COR-L47 (cell line): ENCODE data around the gene HOXA5.

Source experiments
- DNase-seq: peaks from one replicate; lab custom pipeline; 2025; lab: John Stamatoyannopoulos, UW

HOXA5 gene

DNA sequence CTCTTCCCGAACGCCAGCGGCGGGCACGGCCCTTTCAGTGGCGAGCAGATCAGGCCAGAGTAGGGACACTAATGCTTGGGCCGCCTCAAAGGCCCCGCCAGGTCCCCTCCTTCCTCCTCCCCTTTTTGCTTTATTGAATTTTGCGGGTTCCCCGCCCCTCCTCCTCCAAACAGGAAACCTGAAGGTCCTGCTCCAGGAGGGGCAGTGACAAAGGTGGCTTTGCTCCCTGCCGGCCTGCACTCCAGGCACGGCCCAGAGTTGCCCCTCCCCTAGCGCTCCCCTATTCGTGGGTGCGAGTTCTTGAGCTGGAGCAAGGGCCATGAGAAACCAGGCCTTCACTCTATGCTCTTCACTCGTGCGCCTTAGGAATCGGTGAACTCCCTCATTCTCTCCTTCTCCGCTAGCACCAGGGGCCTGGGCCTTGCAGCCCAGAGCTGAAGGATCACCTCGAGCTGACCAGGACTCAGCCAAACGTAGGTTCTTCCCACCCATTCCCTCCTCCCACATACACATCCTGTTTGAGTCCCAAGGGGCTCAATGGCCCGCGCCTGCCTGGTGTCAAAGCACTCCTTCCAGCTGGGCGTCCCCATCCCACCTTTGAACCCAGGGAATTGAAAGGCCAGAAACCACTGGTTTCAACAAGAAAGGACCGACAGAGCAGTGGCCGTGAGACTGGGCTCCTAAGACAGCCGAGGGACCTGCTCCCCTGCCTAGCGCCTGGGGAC, 4.7 kb upstream of the HOXA5 start:
- DNase-seq = no peak

GRCh38 chr7:27147199-27148030, 3.9 kb upstream of the HOXA5 start, which contains the start of gene HOXA6:
TSS of gene HOXA6 (minus strand) at chr7:27147774. CDS start at chr7:27147749, 25 bp downstream.
- no peak for DNase-seq

DNA sequence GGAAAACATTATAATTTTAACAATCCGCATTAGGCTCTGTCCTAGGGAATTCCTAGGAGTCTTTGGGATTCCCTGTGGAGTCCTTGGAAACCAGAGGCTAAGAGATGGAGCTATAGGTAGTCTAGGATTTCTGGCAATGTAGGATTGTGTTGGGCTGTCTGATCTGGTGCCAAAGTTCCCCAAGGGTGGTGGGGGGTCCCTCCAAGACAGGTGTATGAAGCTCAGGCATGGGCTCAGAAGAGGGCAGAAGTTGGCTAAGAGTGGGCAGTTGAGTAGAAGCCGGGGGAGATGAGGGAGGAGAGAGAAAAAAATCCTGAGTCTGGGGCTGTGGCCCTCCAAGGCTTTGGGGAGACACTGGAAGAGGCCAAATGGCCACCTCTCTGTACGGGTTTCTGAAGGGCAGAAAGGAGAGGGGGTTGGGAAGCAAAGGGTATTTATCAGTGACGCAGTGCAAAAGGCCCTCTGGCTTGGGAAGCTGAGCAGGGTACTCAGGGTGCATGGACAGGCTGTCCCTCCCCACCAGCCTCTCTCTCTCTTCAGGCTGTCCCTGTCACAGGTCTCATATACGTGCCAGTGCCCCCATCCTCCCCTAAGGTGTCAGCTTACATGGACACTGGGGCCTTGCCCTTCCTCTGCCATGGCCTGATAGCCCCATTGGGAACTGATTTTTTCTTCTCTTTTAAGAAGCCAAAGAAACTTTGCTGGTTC, 3.2 kb upstream of the HOXA5 start:
- no peak for DNase-seq

- no peak for DNase-seq
Measured at GRCh38 chr7:27145914-27146412, 2.5 kb upstream of the HOXA5 start.

DNA sequence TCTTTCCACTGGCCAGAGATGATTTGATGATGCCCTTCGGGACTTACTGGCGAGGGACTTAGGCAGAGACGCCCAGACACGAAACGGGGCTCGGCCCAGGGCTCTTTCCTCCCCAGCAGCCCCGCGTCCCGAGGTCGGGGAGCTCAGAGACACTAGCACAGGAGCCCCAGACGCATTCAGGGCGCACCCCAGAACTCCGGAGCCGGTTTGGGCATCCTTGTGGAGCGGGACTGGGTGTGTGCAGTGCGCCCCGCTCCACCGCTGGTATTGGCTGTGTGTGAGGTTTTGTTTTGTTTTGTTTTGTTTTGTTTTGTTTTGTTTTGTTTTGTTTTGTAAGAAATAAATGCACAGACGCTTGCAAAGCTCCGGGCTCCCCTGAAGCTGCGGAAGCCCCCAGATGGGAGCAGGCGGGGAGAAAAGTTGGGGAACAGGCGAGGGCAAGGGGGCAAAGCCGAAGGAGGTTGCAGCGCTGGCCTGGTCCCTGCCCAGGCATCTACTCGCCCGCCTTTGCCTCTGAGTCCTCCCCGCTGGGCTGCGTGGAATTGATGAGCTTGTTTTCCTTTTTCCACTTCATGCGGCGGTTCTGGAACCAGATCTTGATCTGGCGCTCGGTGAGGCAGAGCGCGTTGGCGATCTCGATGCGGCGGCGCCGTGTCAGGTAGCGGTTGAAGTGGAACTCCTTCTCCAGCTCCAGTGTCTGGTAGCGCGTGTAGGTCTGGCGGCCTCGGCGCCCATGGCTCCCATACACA, 1.9 kb upstream of the HOXA5 start:
- DNase-seq = no peak

DNA sequence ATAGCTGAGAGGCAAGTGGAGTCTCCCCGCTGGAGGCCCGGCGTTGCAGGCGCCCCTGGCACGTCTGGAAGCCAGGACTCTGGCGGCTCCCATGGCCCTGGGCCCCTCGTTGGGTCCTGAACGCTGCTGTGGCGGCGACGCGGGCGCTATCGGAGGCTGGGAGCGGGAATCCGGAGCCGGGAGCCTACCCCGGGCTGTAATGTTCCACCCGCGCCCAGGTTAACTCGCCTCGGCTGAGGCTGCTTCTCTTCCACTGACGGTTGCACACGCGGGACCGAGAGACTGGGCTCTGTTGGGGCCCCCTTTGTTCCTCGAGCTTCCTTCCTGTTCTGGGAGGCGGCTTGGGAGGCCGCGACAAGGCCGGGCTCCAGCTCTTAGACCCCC, 1.3 kb upstream of the HOXA5 start:
- DNase-seq = no peak

DNA sequence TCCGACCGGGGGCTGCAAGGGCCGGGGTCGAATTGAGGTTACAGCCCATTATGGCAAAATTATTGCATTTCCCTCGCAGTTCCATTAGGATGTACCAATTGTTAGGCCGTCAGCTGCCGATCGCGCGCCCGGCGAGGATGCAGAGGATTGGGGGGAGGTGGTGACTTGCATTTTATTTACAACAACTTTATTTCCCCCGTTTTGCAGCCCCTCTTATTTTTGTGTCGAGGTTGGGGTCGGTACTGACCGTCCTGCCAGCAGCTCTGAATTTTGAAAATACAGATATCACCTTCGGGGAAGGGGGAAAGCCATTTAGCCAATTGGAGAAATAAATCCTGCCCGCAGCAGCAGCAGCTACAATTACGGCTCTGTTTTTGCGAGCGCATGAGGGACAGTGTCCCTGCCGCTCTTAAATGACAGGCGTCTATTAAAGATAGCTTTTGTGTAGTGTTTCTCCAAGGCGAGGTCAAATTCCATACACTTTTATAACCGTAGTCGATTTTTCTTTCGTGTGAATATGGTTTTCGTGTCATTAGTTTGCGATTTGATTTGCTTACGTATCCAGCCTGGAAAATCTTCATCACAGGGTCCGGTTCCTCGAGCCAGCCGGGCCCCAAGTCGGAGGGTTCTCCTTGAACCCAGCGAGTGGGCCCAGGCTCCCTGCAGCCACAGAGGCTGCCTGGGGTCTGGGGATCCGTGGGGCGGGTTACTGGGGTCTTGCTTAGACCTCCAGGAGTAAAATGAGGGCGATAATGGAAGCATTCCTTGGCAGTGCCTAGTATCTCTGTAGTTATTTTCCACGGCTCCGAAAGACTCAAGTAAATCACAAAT, 684 bp upstream of the HOXA5 start:
- no peak for DNase-seq

- DNase-seq = no peak
Measured at GRCh38 chr7:27142580-27143022, 880 bp downstream of the HOXA5 start.

DNA sequence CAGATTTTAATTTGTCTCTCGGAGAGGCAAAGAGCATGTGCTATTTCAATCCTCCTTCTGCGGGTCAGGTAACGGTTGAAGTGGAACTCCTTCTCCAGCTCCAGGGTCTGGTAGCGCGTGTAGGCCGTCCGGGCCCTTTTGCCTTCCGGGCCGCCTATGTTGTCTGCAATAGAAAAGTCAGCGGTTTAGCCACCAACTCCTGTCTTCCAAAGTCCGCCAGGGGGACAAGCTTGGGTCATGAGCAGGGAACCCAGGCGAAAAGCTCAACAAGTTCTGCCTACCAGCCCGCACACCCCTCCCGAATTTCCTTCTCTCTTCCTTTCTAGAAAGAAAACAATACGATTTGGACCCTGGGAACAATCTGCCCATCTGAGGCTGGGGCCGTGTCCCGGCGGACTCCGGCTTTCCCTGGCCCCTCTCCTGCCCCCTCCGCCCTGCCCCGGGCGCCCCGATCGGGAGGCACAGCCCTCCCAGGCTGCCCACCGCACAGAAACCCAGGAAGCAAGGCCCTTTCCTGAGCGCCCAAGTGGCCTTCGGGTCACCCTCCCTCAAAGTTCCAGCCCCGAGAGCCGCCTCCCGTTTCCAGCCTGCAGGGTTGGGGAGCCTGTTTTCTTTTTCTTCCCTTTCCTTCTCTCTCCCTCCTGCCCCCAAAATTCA, 1.4 kb downstream of the HOXA5 start:
- no peak for DNase-seq

DNA sequence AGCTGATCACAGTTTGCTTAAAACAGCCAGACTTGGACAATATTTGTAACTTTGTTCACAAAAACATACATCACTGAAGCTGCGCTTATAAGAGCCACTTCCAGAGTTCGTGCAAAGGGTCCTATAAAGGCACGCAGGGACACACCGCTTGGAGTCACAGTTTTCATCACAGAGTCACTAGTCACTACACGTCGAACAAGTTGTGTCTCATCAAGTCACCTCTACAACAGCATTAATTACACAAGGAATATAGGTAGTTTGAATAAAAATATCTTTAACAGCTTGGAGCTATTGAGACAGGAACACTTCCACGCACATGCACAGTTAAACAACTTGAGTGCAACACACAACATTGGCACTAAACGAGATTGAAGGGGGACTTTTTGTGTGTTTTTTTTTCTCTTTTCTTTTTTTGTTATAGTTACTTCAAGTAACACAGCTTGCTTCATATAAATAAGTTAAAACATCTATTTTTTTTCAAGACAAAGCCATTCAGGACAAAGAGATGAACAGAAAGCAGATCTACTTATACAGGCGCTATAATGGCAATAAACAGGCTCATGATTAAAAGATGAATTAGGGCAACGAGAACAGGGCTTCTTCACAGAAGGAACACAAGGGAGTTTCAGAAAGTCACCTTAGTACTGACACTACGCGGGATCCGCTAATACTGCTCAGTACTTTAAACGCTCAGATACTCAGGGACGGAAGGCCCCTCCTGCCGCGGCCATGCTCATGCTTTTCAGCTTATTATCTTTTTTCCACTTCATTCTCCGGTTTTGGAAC, 2.2 kb downstream of the HOXA5 start:
- no peak for DNase-seq

DNA sequence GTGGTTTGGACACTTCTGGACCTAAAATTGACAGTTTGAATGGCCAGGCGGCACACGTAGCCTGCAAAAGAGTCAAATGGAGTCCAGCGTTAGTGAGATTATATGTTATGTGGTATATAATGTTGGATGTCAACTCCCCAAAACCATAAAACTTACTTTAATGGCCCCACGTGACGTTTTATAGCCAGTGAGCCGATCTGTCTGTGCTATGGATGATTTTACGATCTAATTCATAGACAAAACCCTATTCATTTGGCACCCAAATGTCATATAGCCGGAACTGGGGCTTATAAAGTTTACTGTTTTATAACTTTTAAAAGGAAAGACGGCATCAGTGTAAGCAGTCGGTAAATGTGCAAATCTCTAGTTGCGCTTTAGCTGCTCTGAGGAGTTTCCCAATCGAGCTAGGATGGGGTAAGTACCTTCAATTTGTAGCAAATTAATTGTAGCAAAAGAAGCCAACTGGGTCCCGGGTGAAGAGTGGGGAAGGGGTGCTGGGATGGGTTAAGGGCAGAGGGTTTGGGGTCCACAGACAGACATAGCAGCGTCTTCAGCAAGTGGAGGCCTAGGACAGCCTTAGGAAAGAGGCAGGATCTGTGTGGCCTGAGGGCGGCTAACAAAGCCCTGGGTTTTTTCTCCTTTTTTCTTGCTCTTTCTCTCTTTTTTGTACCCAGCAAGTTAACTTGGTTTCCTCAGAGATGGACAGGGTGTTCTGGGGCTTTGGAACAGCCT, 3.2 kb downstream of the HOXA5 start:
- no peak for DNase-seq

- no peak for DNase-seq
Measured at GRCh38 chr7:27139334-27140125, 4.0 kb downstream of the HOXA5 start.

DNA sequence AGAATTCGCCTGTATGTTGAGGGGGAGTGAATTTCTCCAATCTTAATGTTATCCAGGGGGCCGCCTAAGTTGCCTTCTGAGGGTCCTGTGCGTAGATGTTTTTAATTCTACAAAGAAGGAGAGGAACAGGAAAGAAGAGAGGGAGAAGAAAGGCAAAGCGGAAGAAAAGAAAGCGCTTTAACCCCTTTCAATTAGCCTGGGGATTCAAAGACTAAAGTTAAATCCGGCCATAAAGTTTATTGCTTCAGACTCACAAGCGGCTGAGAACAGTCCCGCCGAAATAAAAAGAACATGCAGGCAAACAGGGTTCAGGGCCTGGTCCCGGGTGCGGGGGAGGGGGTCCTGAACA, 4.5 kb downstream of the HOXA5 start:
- DNase-seq = no peak

GRCh38 chr7:27138472-27138871, 5.0 kb downstream of the HOXA5 start:
- DNase-seq = no peak

- DNase-seq = no peak
Measured at GRCh38 chr7:27137640-27138315, 5.7 kb downstream of the HOXA5 start.

DNA sequence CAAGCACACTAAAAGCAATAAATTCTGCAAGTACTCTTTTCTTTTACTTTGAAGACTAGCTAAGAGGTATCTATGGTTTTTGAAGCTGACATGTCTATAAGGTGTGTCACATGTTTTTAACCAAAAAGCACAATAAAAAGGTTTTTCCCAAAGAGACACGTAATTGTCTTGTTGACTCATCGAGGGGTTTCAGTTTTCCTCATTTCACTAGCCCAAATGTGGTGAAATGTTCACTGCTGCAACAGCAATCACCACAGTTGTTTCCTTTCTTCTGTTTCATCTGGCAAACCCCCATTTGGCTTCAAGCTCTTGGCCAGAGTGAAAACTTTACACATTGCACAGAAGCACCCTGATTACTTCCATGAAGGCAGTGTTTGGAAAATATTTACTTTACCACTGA, 9.1 kb downstream of the HOXA5 start:
- DNase-seq = no peak

GRCh38 chr7:27133409-27134231, 9.9 kb downstream of the HOXA5 start:
- DNase-seq = no peak
